Upper lobe of left lung (tissue), 4 donors: ENCODE results near the gene SLC19A1.

Experiments used
- CTCF ChIP-seq, 6 experiments: fragments of 450-650 bp in 4 of 6; fragments of 200-600 bp in 2 of 6; sonication (generic) in 2 of 6; IDR thresholded peaks; one replicate each; pipeline ENCODE4 v1.5.1; 2016 to 2019; ENCODE audit warnings: antibody characterized with exemption in 6 of 6
- EP300 ChIP-seq, 4 donors: sonication (generic); formaldehyde crosslinking; IDR thresholded peaks; one replicate each; pipeline ENCODE4 v1.5.1; 2017; ENCODE audit warnings: antibody characterized with exemption in 4 of 4, control low read depth in 2 of 4
- POLR2A ChIP-seq, 4 donors: fragments of 450-650 bp; IDR thresholded peaks; one replicate each; pipeline ENCODE4 v1.5.1; 2016 to 2017; ENCODE audit warnings: antibody characterized with exemption in 4 of 4, mild to moderate bottlenecking in 2 of 4
- POLR2AphosphoS5 ChIP-seq, 2 donors: sonication (generic); formaldehyde crosslinking; IDR thresholded peaks; one replicate each; pipeline ENCODE4 v1.5.1; 2017; ENCODE audit warnings: antibody characterized with exemption in 2 of 2

GRCh38 chr21:45540601-45540970 is 1.7 kb downstream of the SLC19A1 start:
- no peak for TF ChIP-seq POLR2AphosphoS5 (IDR thresholded peaks at IDR 0.05)
- no peak for TF ChIP-seq CTCF (IDR thresholded peaks at IDR 0.05)
- no peak for TF ChIP-seq POLR2A (IDR thresholded peaks at IDR 0.05)
- no peak for TF ChIP-seq EP300 (IDR thresholded peaks at IDR 0.05)
